Cortex of kidney (tissue), 1 donor: Measurements from ENCODE around the gene EBP.
A peak's percentile ranks its signal among the peaks of the same experiment; 100 is the strongest.

Experiments used
- DNase-seq: peaks from one replicate; lab custom pipeline; 2025; lab: John Stamatoyannopoulos, UW

EBP gene

GRCh38 chrX:48521353-48522243 lies at the start of gene EBP:
TSS of gene EBP (plus strand) at chrX:48521808. CDS start at chrX:48523772, 1,964 bp downstream.
- DNase-seq: no peak

DNA sequence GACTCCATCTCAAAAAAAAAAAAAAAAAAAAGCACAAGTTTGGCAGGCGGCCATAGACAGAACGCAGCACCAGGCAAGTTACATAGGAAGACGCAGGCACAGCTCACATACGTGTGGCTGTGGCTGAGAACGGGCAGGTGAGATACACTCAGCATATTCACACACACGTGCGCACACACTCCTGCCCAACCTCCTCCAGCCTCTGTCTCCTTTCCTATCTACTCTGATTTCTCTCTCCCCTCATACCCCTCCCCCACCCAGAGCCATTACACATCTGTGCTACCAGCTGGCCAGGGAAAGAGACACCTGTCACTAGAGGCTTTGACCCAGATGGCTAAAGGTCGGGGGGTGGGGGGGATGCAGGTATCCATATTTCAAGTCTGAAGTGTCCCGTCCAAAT lies 49.4 kb upstream of the EBP start:
- no peak for DNase-seq

GRCh38 chrX:48472851-48473703 lies 48.5 kb upstream of the EBP start:
- DNase-seq: no peak

DNA sequence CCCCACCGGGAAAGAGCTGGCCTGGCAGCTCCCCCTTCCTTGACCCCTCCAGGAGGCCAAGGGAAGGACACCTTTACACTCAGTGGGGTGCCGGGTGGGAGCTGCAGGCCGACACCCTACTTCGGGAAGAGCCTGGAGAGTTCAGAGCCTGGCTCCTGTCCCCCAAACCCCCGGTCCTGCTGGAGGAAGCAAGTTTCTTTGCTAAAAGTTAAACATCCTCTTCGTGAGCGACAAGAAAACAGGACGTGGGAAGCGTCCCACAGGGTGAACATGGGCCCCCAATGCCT lies 48.0 kb upstream of the EBP start:
- DNase-seq: no peak

DNA sequence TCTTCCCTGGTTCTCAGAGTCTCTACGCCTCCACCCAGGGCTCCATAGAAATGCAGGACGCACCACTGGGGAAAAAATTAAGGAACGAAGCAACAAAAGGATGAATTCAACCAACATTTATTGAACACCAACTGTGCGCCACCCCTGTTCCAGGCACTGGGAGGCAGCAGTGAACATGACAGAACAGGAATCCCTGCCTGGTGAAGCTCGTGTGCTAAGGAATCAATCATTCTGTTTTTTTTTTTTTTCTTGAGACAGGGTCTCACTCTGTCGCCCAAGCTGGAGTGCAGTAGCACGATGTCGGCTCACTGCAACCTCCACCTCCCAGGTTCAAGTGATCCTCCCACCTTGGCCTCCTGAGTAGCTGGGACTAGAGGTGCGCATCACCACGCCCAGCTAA lies 47.5 kb upstream of the EBP start:
- DNase-seq: no peak

- no peak for DNase-seq
These were observed 47.0 kb upstream of the EBP start for GRCh38 chrX:48474581-48474980.

DNA sequence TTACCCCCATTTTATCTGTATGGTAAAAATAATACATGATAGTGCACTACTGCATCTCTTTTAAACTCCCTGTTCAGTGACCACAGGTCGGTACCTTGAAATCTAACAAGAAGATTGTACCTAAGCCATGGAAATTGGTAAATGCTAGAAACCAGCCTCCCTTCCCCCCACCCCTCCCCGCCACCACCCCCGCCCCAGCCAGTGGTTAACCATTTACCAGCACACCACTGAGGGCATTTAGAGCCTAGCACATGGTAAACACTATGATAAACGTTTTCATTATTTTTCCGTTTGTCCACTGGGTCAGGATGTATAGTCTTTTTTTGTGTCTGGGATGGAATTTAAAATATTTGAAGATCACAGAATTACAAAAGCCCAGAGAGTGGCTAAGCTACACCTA lies 46.3 kb upstream of the EBP start:
- no peak for DNase-seq

GRCh38 chrX:48475774-48476577 lies 45.6 kb upstream of the EBP start, which contains the start of gene FTSJ1:
TSS of gene FTSJ1 (plus strand) at chrX:48476199. CDS start at chrX:48478048, 1,849 bp downstream.
- DNase-seq: peak; percentile 8

DNA sequence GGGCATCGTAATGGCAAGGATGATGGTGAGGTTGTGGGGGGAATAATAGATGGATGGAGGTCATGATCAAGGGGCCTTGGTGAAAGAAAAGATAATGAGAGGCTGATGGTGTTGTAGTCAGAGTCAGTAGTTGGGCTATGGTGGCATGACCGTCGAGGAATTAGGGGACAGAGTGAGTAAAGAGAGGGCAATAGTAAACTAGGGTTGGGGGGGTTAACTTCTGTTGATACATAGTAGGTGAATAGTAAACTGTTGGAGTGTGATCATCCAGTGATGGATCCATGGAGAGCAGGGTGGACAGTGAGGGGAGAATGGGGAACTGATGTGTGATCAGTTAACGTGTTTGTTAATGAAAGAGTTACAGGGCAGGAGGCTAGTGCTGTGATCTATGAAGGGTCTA lies 44.7 kb upstream of the EBP start:
- no peak for DNase-seq

- no peak for DNase-seq
These were observed 43.5 kb upstream of the EBP start for GRCh38 chrX:48477960-48478755.

DNA sequence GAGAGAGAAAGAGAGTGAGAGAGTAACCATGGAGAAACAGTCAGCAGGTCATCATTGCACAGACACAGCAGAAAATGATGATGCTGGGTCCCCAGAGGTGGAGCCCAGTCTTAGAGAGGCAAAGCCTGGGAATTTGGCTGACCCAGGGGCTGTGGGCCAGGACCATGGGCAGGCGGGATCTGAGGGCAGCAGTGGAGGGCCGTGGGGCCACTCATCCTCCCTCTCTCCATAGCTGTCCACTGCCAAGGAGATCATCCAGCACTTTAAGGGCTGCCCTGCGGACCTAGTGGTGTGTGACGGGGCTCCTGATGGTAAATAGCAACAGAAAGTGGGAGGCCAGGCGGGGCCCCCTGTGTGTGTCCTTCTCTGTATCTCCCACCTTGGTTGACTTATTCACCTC lies 42.8 kb upstream of the EBP start:
- DNase-seq: no peak

- no peak for DNase-seq
These were observed 41.5 kb upstream of the EBP start for GRCh38 chrX:48480142-48480541.

- DNase-seq: no peak
These were observed 41.0 kb upstream of the EBP start for GRCh38 chrX:48480583-48480982.

DNA sequence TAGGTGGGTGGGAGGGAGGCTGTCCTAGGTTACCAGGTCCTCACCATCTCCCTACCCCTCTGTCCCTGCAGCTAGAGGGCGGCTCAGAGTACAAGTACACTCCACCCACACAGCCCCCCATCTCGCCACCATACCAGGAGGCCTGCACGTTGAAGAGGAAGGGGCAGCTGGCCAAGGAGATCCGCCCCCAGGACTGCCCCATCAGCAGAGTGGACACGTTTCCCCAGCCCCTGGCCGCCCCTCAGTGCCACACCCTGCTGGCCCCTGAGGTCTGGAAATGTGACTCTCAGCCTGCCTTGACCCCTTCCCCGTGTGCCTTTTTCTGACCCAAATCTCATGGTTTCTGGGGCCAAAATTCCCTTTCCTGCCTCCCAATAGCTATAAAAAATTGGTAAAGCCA lies 39.1 kb upstream of the EBP start:
- no peak for DNase-seq

- DNase-seq: no peak
These were observed 34.2 kb upstream of the EBP start for GRCh38 chrX:48487362-48487798.

GRCh38 chrX:48488034-48488433 lies 33.6 kb upstream of the EBP start:
- DNase-seq: no peak

DNA sequence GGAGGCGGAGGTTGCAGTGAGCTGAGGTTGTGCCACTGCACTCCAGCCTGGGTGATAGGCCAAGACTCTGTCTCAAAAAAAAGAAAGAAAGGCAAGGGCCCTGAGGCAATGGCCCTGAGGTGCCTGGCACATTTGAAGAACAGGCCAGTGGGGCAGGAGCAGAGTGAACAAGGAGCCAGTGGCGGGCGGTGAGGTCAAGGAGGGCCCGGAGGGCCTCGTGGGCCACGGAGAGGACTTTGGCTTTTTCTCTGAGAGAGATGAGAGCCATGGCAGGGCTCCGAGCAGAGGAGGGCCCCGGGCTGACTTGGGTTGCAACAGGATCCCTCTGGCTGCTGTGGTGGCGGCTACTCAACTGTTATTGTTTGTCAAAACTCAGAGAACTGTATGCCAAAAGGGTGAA lies 32.3 kb upstream of the EBP start:
- no peak for DNase-seq

DNA sequence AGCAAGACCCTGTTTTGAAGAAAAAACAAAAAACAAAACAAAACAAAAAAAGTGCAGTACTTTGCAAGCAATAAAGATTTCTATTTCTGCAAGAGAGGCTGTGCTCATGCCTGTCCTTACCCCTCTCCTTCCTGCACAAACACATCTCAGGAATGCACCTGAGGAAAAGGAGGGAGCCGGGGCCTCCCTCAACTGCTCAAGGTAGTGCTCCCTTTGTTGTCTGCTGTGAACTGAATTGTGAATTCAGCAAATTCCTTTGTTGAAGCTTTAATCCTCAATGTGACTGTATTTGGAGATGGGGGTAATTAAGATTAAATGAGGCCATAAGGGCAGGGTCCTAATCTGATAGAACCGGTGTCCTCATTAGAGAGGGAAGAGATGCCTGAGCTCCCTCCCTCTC lies 31.7 kb upstream of the EBP start:
- no peak for DNase-seq

DNA sequence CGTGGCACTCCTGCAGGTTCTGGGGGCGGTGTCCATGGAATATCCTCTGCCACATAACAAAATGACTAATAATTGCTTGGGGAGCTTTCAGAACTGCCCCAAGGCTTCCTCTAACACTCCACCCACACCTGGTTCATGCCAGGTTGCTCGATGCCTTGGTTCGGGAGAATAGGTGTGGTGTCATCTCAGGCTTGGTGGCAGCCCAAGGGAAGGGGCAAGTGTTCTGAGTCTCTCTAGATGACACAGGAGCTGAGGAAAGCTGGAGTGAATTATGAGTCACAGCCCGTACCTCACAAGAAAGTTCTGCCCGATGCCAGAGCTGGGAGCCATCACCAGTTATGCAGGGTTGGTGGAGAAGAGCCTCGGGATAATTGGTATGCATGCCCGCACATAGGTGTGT lies 30.9 kb upstream of the EBP start:
- DNase-seq: no peak

DNA sequence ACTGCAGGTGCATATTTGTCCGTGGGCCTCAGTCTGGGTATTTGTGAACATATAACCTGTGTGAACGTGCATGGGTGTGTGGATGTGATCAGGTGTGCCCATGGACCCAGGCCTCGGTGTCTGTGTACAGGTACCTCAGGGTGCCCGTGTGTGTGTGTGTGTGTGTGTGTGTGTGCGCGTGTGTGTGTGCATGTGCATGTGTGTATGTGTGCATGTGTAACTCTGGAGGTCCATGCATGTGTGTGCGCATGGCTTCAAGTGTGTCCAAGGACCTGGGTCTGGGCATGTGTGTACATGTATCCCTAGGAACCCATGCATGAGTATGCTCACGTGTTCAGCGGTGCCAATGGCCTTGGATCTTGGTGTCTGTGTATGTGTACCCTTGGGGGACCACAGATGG lies 29.8 kb upstream of the EBP start:
- DNase-seq: no peak

GRCh38 chrX:48492293-48492910 lies 29.2 kb upstream of the EBP start:
- DNase-seq: no peak
